HL-60 (cell line): ENCODE data around the gene PIK3CB.

Experiments used
- CTCF ChIP-seq: IDR thresholded peaks from one replicate; pipeline ENCODE4 v1.5.1; 2011; ENCODE audit warnings: low read length, control low read depth, inconsistent platforms; ENCODE audit not compliant: insufficient read depth
- SPI1 ChIP-seq: IDR thresholded peaks from 2 replicates; pipeline ENCODE4 v1.6.1; 2012; ENCODE audit warnings: low read depth, mild to moderate bottlenecking, borderline replicate concordance

- TF ChIP-seq CTCF (no peak), SPI1 (no peak)
Observed at GRCh38 chr3:138862924-138863775, 28.4 kb upstream of the PIK3CB start.
